Sigmoid colon (tissue), 4 donors: ENCODE measurements around the gene APLP2.

Source experiments
- CTCF ChIP-seq, 4 experiments: fragments of 450-650 bp in 3 of 4; fragments of 200-600 bp in 1 of 4; IDR thresholded peaks; one replicate each; pipeline ENCODE4 v1.5.1; 2016 to 2019; ENCODE audit warnings: antibody characterized with exemption in 4 of 4, mild to moderate bottlenecking in 3 of 4, moderate library complexity in 2 of 4
- EP300 ChIP-seq, 4 donors: sonication (generic); formaldehyde crosslinking; IDR thresholded peaks; one replicate each; pipeline ENCODE4 v1.6.1; 2017; ENCODE audit warnings: antibody characterized with exemption in 4 of 4
- POLR2A ChIP-seq, 2 donors: fragments of 450-650 bp; IDR thresholded peaks; one replicate each; pipeline ENCODE4 v1.6.1; 2016; ENCODE audit warnings: antibody characterized with exemption in 2 of 2, mild to moderate bottlenecking in 2 of 2, moderate library complexity in 2 of 2
- POLR2AphosphoS5 ChIP-seq, 4 donors: sonication (generic); formaldehyde crosslinking; IDR thresholded peaks; one replicate each; pipeline ENCODE4 v1.6.1; 2017; ENCODE audit warnings: antibody characterized with exemption in 4 of 4

GRCh38 chr11:130051082-130051481 is 18.6 kb upstream of the APLP2 start:
- TF ChIP-seq CTCF (IDR thresholded peaks at IDR 0.05) (no peak), POLR2A (IDR thresholded peaks at IDR 0.05) (no peak), EP300 (IDR thresholded peaks at IDR 0.05) (no peak), POLR2AphosphoS5 (IDR thresholded peaks at IDR 0.05) (no peak)
